ENCODE results near the gene CELA2A. TPM values are rescaled to one million over a fixed set of nuclear protein-coding genes. Genes with fewer than 3 reads are reported as not detected.

CELA2A gene
- total and polyA plus RNA-seq, 2 of the 13 experiments (the other 11 are each of a cell fraction or from before 2014, with no cell fraction given): not detected

- H2AFZ ChIP-seq (ENCODE audit: low read length): no peak overlapping the region
- WGBS (ENCODE audit: low lambda C conversion rate): 16% methylated on average over 3 of the region's 3 CpGs
- no peaks in the 10 kb centered on the region; a peak in 1 of 5 replicates for H3K27me3 ChIP-seq (ENCODE audit: control insufficient read depth in 1 of 2, insufficient read depth in 2 of 2, low read length in 2 of 2)
- in situ Hi-C loops (cut with HindIII; ENCODE audit: extremely low pct_ligation_motif_present, low pct_unique_long_range_greater_than_20kb): no loop called here
- H3K4me3 ChIP-seq (replicated peaks in 1 of 3; ENCODE audit: insufficient read depth in 1 of 3, low read depth in 2 of 3, low read length in 3 of 3): no peak overlapping the region
- no peak overlapping the region for H3K4me2 ChIP-seq (ENCODE audit: low read depth, low read length)
- no peak overlapping the region for H3K27ac ChIP-seq (ENCODE audit: extremely low read length, insufficient read depth, low read length)
- ChIA-PET POLR2A (no interaction called here), CTCF (ENCODE audit: low intra/inter-chr PET ratio, low total read pairs) (no interaction called here)
- BruUV-seq (replicated peaks): no TSS peak
- no peak for FAIRE-seq
- no peak for TF ChIP-seq LCORL (IDR thresholded peaks at IDR 0.05)
- no peak for TF ChIP-seq LCORL (CRISPR knock-in tag; IDR thresholded peaks at IDR 0.05)
- no peak for TF ChIP-seq E2F1 (CRISPR knock-in tag; IDR thresholded peaks at IDR 0.05)
- TF ChIP-seq ZNF619 (CRISPR knock-in tag; IDR thresholded peaks at IDR 0.05): no peak
- no peak for TF ChIP-seq ZNF678 (CRISPR knock-in tag; IDR thresholded peaks at IDR 0.05)
- TF ChIP-seq REST (IDR thresholded peaks at IDR 0.05; ENCODE audit: borderline replicate concordance in 1 of 2, low read depth in 1 of 2, low read length in 2 of 2): no peak
- no peak for TF ChIP-seq ZNF496 (CRISPR knock-in tag; IDR thresholded peaks at IDR 0.05; ENCODE audit: insufficient replicate concordance)
- no peak for TF ChIP-seq ZMYM3 (CRISPR knock-in tag; IDR thresholded peaks at IDR 0.05)
- TF ChIP-seq BHLHE40 (IDR thresholded peaks at IDR 0.05; ENCODE audit: low read length): no peak
- TF ChIP-seq DDIT3 (CRISPR knock-in tag; IDR thresholded peaks at IDR 0.05): no peak
- TF ChIP-seq ZMYM2 (CRISPR knock-in tag; IDR thresholded peaks at IDR 0.05): no peak
- no peak for TF ChIP-seq MED1 (CRISPR knock-in tag; IDR thresholded peaks at IDR 0.05)
- TF ChIP-seq JDP2 (CRISPR knock-in tag; IDR thresholded peaks at IDR 0.05; ENCODE audit: borderline replicate concordance): no peak
- TF ChIP-seq ZNF446 (CRISPR knock-in tag; IDR thresholded peaks at IDR 0.05): no peak
- intact Hi-C loops (cut with micrococcal nuclease; ENCODE audit: unreplicated experiment): no loop called here
- no peak for ATAC-seq
- no peaks in the 10 kb centered on the region for H3K9me3 ChIP-seq (ENCODE audit: low read length)
- peaks cover 7% of the 10 kb centered on the region for H3K4me1 ChIP-seq (ENCODE audit: insufficient read depth, low read length)
- no peak overlapping the region for H3K9ac ChIP-seq (ENCODE audit: insufficient read depth, low read depth, low read length)
- DNase-seq (ENCODE audit: low spot score): no peak
- no peaks in the 10 kb centered on the region for H3K36me3 ChIP-seq (replicated peaks in 1 of 2; ENCODE audit: control insufficient read depth in 1 of 2, insufficient read depth in 2 of 2, low read length in 2 of 2)
- no peaks in the 10 kb centered on the region for H4K20me1 ChIP-seq (ENCODE audit: insufficient read depth, low read length)
- no peaks in the 10 kb centered on the region for H3K79me2 ChIP-seq (ENCODE audit: insufficient read depth, low read length)
Measured at GRCh38 chr1:15454256-15454655, 2.3 kb upstream of the CELA2A start.

All from HepG2 (cell line).